Mucosa of descending colon (tissue), 3 donors: ENCODE measurements around the gene SMIM35. TPM values are rescaled to one million over a fixed set of nuclear protein-coding genes. Genes with fewer than 3 reads are reported as not detected.

ENCODE experiments used
- ATAC-seq: fragments of 200-7000 bp; cut with Tn5 transposase; one replicate; pipeline ENCODE4 v1.9.1; 2020; ENCODE audit warnings: mild to moderate bottlenecking, moderate library complexity
- DNase-seq, 3 donors: peaks; one replicate each; pipeline ENCODE4 v3.0.0-alpha.2; 2020
- H3K36me3 ChIP-seq: fragments of 200-600 bp; one replicate; pipeline ENCODE4 v1.8.0; 2021; ENCODE audit warnings: low read depth, mild to moderate bottlenecking
- H3K4me1 ChIP-seq: fragments of 200-600 bp; one replicate; pipeline ENCODE4 v1.8.0; 2021; ENCODE audit warnings: low read depth, mild to moderate bottlenecking
- H3K4me3 ChIP-seq: fragments of 200-600 bp; one replicate; pipeline ENCODE4 v1.8.0; 2021; ENCODE audit warnings: mild to moderate bottlenecking
- H3K9me3 ChIP-seq: fragments of 200-600 bp; one replicate; pipeline ENCODE4 v1.8.0; 2021; ENCODE audit warnings: mild to moderate bottlenecking
- CTCF ChIP-seq: fragments of 200-600 bp; IDR thresholded peaks from one replicate; pipeline ENCODE4 v1.8.0; 2022; ENCODE audit warnings: antibody characterized with exemption, mild to moderate bottlenecking
- intact Hi-C, 2 donors: fragments of 100-400 bp; cut with DNase I in 1 of 2; cut with micrococcal nuclease in 1 of 2; formaldehyde crosslinking; loops; one replicate each; pipeline versions ENCODE4 v1.11.0 to v1.11.1; 2022; cut with DNase I, micrococcal nuclease
- total RNA-seq, 3 donors: library from RNA; stranded (reverse); fragmentation: NEBNext Ultra II Directional in 2 of 3; extraction: Animal tissue kit (Norgen Biotek cat#: 25700) in 2 of 3; gene quantifications; one replicate each; pipeline versions ENCODE4 v1.2.1 to v1.2.4, GENCODE V29; 2021 to 2023
- donor health status: DM: no; HTN: no; CAD: no; lungs with moderate emphysema.
- donor health status: DM: no; HTN: no; CAD: no.
- donor health status: DM: no; HTN: yes; CAD: no.

The SMIM35 gene
- total RNA-seq, 3 donors from 2014 or later, result not detected

- intact Hi-C loops, result no loop called here
- no peak for TF ChIP-seq CTCF
- ATAC-seq, result no peak
- H3K9me3 ChIP-seq, result no peaks in the 10 kb centered on the region
- no peak overlapping the region for H3K4me3 ChIP-seq
- H3K36me3 ChIP-seq, result no peaks in the 10 kb centered on the region
- no peak for DNase-seq
- no peaks in the 10 kb centered on the region for H3K4me1 ChIP-seq
Observed at GRCh38 chr11:118042141-118042540, 44.6 kb downstream of the SMIM35 start.

- no peak overlapping the region for H3K4me3 ChIP-seq
- intact Hi-C loops, result no loop called here
Observed at GRCh38 chr11:118033443-118033842, 53.3 kb downstream of the SMIM35 start.

GRCh38 chr11:118028626-118029025 is 58.1 kb downstream of the SMIM35 start:
- H3K4me1 ChIP-seq, result no peaks in the 10 kb centered on the region
- H3K4me3 ChIP-seq, result no peak overlapping the region
- H3K36me3 ChIP-seq, result no peaks in the 10 kb centered on the region
- intact Hi-C loops, result no loop called here
- ATAC-seq, result no peak
- TF ChIP-seq CTCF, result no peak
- no peak for DNase-seq
- H3K9me3 ChIP-seq, result no peaks in the 10 kb centered on the region

More at GRCh38 chr11:118033443-118033842, 53.3 kb downstream of the SMIM35 start:
- H3K9me3 ChIP-seq, result no peaks in the 10 kb centered on the region
- DNase-seq, result no peak
- no peaks in the 10 kb centered on the region for H3K4me1 ChIP-seq
- ATAC-seq, result no peak
- TF ChIP-seq CTCF, result no peak
- no peaks in the 10 kb centered on the region for H3K36me3 ChIP-seq

GRCh38 chr11:118027694-118028093 is 59.1 kb downstream of the SMIM35 start:
- no peaks in the 10 kb centered on the region for H3K4me1 ChIP-seq
- H3K9me3 ChIP-seq, result no peaks in the 10 kb centered on the region
- ATAC-seq (no peak), DNase-seq (no peak)
- TF ChIP-seq CTCF, result no peak
- intact Hi-C loops, result no loop called here
- no peaks in the 10 kb centered on the region for H3K36me3 ChIP-seq
- H3K4me3 ChIP-seq, result no peak overlapping the region

- ATAC-seq, result no peak
- Histone ChIP-seq H3K9me3 (peaks cover 3% of the 10 kb centered on the region), H3K4me3 (no peak overlapping the region), H3K4me1 (no peaks in the 10 kb centered on the region), H3K36me3 (no peaks in the 10 kb centered on the region)
- TF ChIP-seq CTCF, result no peak
- intact Hi-C loops, result no loop called here
- no peak for DNase-seq
Observed at GRCh38 chr11:118021146-118021545, 65.6 kb downstream of the SMIM35 start.

GRCh38 chr11:118018401-118018800 is 68.4 kb downstream of the SMIM35 start:
- intact Hi-C loops, result no loop called here

More at GRCh38 chr11:118018401-118018800, 68.4 kb downstream of the SMIM35 start:
- H3K9me3 ChIP-seq, result peaks cover 3% of the 10 kb centered on the region
- ATAC-seq (no peak), DNase-seq (no peak)
- no peak for TF ChIP-seq CTCF
- no peaks in the 10 kb centered on the region for H3K4me1 ChIP-seq
- no peak overlapping the region for H3K4me3 ChIP-seq
- H3K36me3 ChIP-seq, result no peaks in the 10 kb centered on the region
